ENCODE measurements around the gene TMEM196. TPM values are rescaled to one million over a fixed set of nuclear protein-coding genes. Genes with fewer than 3 reads are reported as not detected.

Gene TMEM196
- total and polyA plus RNA-seq, 9 of the 15 experiments (the other 6 are each of a cell fraction or from before 2014, with no cell fraction given), result not detected

DNA sequence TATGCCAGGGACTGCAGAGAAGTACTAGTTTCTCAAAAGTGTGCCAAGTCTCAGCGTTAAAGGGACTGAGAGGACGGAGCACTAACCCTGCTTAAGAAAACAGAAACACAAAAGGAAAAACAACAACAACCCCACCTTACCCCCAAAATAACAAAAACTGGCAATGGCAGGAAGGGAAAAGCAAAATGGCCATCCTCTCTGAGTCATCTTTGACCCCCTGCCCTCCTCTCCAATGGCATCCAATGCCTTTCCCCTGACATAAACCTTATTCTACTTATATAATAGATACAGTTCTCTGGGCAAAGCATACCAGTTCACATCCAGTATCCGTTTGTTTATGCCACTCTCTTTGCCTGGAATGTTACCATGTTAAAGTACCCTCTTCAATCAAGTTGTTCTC is 66.2 kb downstream of the TMEM196 start:
- FAIRE-seq (peak; percentile 52), DNase-seq (ENCODE audit: extremely low read depth in 1 of 4, low spot score in 3 of 4) (peak; percentile 12 to 24 (median 18)), ATAC-seq (no peak)
- TF ChIP-seq YY1 (IDR thresholded peaks at IDR 0.05; ENCODE audit: borderline replicate concordance in 1 of 3, control insufficient read depth in 1 of 3, extremely low read depth in 1 of 3, insufficient read depth in 3 of 3, insufficient read length in 1 of 3, insufficient replicate concordance in 2 of 3, low read depth in 1 of 3, low read length in 2 of 3) (peak in 1 of 3 experiments; percentile 80), DPF2 (IDR thresholded peaks at IDR 0.05) (no peak), RBBP5 (IDR thresholded peaks at IDR 0.05; ENCODE audit: borderline replicate concordance, insufficient read depth, low read length, poor library complexity, severe bottlenecking) (no peak), ZNF57 (CRISPR knock-in tag; IDR thresholded peaks at IDR 0.05) (no peak), ETV6 (IDR thresholded peaks at IDR 0.05; ENCODE audit: borderline replicate concordance in 1 of 2, low read depth in 2 of 2, low read length in 1 of 2) (no peak), ETV6 (CRISPR knock-in tag; IDR thresholded peaks at IDR 0.05; ENCODE audit: borderline replicate concordance) (no peak)
- TF ChIP-seq, protein P1, sequence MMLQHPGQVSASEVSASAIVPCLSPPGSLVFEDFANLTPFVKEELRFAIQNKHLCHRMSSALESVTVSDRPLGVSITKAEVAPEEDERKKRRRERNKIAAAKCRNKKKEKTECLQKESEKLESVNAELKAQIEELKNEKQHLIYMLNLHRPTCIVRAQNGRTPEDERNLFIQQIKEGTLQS (IDR thresholded peaks at IDR 0.05), result peak; percentile 30; the same call in 1 of the 2 replicates
- TF ChIP-seq, protein P1 (CRISPR knock-in tag; conservative IDR thresholded peaks at IDR 0.05), result no peak
- 20% methylated on average over 3 of the region's 3 CpGs for WGBS (ENCODE audit: insufficient coverage, low coverage, missing lambda C conversion rate)
- Histone ChIP-seq H3K4me2 (ENCODE audit: insufficient read depth, low read length) (peak overlapping the region; percentile 89), H3K27me3 (ENCODE audit: control insufficient read depth in 2 of 2, insufficient read depth in 2 of 2, low read length in 2 of 2) (no peaks in the 10 kb centered on the region; a peak in 1 of 5 replicates), H3K4me3 (peak overlapping the region; percentile 64), H3K79me2 (ENCODE audit: control insufficient read depth, insufficient read depth, low read length) (peaks cover 54% of the 10 kb centered on the region), H3K9me1 (ENCODE audit: control insufficient read depth, insufficient read depth, low read length) (no peaks in the 10 kb centered on the region), H3K4me1 (replicated peaks in 1 of 2; ENCODE audit: control insufficient read depth in 2 of 2, insufficient read depth in 2 of 2, low read length in 2 of 2) (peaks cover 0 to 18% of the 10 kb centered on the region in 2 experiments; a peak in 2 of 5 replicates), H4K20me1 (replicated peaks; ENCODE audit: control insufficient read depth, insufficient read depth, low read length) (no peaks in the 10 kb centered on the region), H3K36me3 (ENCODE audit: control insufficient read depth, insufficient read depth, low read length) (peaks cover 28% of the 10 kb centered on the region; the same call in 1 of the 3 replicates), H3K9me3 (replicated peaks; ENCODE audit: control insufficient read depth, insufficient read depth, low read depth, low read length) (0 out of 2 replicates have a peak, but pooled peaks cover 1% of the 10 kb centered on the region), H2AFZ (ENCODE audit: low read depth, low read length) (no peak overlapping the region), H3K9ac (ENCODE audit: insufficient read depth in 1 of 2, low read depth in 2 of 2, low read length in 2 of 2) (peak overlapping the region; percentile 24 to 73; a peak in 3 of 4 replicates), H3K27ac (ENCODE audit: extremely low read depth, low read depth, low read length) (no peak overlapping the region)
- ChIA-PET CTCF (ENCODE audit: low intra/inter-chr PET ratio) (no interaction called here), POLR2A (no interaction called here)
- intact Hi-C loops (cut with micrococcal nuclease), result loop anchor here (5.0 kb wide), 2 partner anchors 605 to 735 kb away; no protein-coding TSS in a partner anchor
- in situ Hi-C loops (cut with MboI), result no loop called here
- no TSS peak for BruUV-seq (replicated peaks)

All from K562 (cell line).